ENCODE results near the gene FLG2.

- TF ChIP-seq CEBPB (IDR thresholded peaks at IDR 0.05) (no peak), MAX (IDR thresholded peaks at IDR 0.05) (no peak), EP300 (IDR thresholded peaks at IDR 0.05; ENCODE audit: borderline replicate concordance) (no peak)
Observed at GRCh38 chr1:152359906-152360305, at the start of gene FLG2.
